GM21367 (cell line): ENCODE measurements around the gene DNAJC16.

ENCODE experiments used
- ATAC-seq: cut with Tn5 transposase; IDR thresholded peaks from one replicate; pipeline ENCODE4 v1.9.1; 2021; ENCODE audit not compliant: unreplicated experiment

Gene DNAJC16

GRCh38 chr1:15618655-15619525 lies 92.2 kb downstream of the DNAJC16 start:
- ATAC-seq = no peak

DNA sequence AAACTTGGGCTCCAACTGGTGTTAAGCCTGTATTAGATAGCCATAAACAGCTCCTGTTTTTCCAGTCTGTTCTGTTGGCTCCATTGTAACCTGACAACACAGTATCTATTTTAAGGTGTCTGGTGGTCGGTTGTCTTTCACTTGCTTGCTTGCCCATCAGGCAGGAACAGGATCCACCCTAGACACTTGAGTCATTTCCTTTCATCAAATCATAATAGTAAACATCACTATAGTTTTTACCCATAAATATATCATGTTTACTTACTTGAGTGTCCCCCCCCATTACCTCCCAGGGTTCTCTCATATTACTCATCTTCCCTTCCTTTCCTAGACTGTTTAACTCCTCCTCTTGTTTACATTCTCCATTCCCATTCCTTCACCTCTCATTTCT lies 93.5 kb downstream of the DNAJC16 start:
- no peak for ATAC-seq

DNA sequence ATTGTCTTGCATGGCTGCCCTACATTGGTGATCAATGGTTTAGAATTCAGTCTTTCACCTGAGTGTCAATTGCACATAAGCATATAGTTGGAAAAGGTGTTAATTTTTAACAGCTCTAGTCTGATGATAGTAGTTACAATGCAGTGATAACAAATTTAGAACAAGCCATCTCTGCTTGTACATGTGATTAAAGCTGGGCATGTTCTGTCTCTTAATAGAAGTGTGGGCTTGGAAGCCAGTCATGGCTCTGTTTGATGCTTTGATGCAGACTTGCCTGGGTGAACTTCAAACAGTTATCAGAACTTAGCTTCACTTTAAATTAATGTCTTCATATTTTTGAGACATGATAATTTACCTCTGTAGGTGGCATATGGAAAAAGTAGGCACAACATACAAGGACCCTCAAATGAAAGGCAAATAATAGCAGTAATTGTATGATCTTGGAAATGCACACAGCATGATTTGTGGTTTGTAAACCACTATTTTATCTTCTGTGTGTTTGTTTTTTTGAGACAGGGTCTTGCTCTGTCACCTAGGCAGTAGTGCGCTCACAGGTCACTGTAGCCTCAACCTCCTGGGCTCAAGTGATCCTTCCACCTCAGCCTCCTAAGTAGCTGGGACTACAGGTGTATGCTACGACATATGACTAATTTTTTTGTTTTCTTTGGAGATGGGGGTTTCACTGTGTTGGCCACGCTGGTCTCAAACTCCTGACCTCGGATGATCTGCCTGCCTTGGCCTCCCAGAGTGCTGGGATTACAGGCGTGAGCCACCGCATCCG lies 94.4 kb downstream of the DNAJC16 start:
- ATAC-seq = no peak

DNA sequence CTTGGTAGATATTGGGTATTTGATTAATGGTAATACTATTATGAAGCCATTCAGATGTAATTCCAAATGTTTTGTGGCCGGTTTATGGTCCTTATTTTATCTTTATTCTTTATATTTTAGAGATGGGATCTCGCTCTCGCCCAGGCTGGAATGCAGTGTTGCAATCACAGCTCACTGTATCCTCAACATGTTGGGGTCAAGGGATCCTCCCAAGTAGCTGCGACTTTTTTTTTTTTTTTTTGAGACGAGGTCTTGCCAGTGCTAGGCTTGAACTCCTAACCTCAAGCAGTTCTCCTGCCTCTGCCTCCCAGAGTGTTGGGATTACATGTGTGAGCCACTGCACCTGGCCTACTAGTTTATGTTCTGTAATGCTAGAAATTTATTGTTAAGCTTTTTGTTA lies 95.3 kb downstream of the DNAJC16 start:
- no peak for ATAC-seq

DNA sequence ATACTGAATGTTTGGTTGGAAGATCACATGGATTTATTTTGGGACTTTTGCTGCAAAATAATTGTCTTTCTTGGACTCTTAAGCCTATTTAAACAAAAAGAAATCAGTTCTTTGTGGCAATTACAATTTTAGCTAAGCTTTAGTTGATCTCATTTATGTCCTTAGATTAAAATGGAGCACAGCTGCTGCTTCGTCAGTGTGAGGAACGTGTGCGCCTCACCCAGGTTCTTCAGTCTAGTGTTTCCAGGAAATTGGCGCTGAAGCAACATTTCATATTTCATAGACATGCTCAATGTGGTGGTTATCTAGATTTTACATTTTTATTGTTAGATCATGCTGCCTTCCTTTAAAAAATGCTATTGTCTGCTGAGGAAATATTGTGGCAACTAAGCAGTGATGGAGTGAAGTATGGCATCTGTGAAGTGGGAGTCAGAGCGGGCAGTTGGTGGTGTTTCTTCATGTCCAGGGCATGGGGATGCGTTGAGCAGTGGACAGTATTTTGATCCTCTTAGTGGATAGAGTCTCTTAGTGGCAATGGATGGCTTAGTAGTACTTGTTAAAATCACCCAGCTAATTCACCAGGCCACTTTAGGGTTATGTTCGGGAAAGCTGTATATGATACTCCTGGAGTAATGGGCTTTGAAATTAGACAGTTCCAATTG lies 96.2 kb downstream of the DNAJC16 start:
- ATAC-seq = no peak

GRCh38 chr1:15623435-15623834 lies 96.8 kb downstream of the DNAJC16 start:
- ATAC-seq = no peak

- no peak for ATAC-seq
Observed at GRCh38 chr1:15624133-15624714, 97.6 kb downstream of the DNAJC16 start.

DNA sequence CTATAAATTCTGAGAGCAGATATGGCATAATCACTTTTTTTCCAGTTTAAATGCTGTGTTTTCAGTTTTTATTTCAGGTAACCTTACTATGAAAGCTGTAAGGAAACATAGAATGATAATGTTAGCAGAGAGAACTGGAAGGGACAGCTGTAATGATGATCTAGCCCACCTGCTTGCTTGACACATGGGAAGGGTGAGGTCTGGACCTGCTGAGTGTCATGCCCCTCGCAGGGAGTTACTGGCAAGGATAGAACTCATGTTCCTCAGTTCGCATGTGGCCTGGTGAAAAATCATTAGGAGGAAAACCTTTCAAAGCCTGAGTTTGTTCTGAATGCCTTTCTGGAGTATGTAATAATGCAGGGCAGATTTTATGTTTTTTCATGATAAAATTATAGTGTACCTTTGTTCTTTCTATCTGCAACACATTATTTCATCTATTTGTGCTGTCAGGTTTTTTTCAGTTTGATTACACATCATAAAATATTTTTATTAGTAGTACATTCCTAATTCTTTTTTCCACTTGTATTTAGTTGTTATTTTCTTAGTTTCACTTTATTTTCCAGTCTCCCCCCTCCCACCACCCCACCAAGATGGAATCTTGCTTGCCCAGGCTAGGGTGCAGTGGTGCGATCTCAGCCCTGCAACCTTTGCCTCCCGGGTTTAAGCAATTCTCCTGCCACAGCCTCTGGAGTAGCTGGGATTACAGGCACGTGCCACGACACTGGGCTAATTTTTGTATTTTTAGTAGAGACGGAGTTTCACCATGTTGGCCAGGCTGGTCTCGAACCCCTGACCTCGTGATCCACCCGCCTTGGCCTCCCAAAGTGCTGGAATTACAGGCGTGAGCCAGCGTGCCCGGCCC lies 98.6 kb downstream of the DNAJC16 start:
- no peak for ATAC-seq
